Cardiac muscle cell (in vitro differentiated cells and primary cell): ENCODE data around the gene HBE1. TPM values are rescaled to one million over a fixed set of nuclear protein-coding genes. Genes with fewer than 3 reads are reported as not detected.
"Not testable (repeated sequence)": the region's sequence is repeated elsewhere in the genome, so short reads cannot be mapped to it uniquely, and the experiment has no call there.

ENCODE experiments used
- DNase-seq, 2 donors: peaks; one replicate each; pipeline versions ENCODE4 v3.0.0 to v3.0.0-alpha.2; 2010 to 2017; ENCODE audit warnings: low read depth in 1 of 2, low spot score in 1 of 2
- H3K27ac ChIP-seq: fragments of 200-600 bp; sonication (generic); 2 replicates; pipeline ENCODE4 v1.5.1; 2016
- H3K27me3 ChIP-seq: fragments of 200-600 bp; sonication (generic); 2 replicates; pipeline ENCODE4 v1.6.0; 2016; ENCODE audit warnings: control low read depth
- H3K36me3 ChIP-seq: fragments of 200-600 bp; sonication (generic); 2 replicates; pipeline ENCODE4 v1.5.1; 2016; ENCODE audit warnings: control low read depth
- H3K4me1 ChIP-seq: fragments of 200-600 bp; sonication (generic); 2 replicates; pipeline ENCODE4 v1.8.1; 2017; ENCODE audit warnings: low read depth, mild to moderate bottlenecking, mixed run types
- H3K4me3 ChIP-seq: fragments of 200-600 bp; sonication (generic); 2 replicates; pipeline ENCODE4 v1.5.1; 2016; ENCODE audit warnings: mild to moderate bottlenecking
- H3K9me3 ChIP-seq: fragments of 200-600 bp; sonication (generic); 2 replicates; pipeline ENCODE4 v1.5.1; 2017; ENCODE audit warnings: low read depth, mild to moderate bottlenecking, control low read depth
- polyA plus RNA-seq: library from polyadenylated mRNA; unstranded; fragments of >200 nt; fragmentation: Nextera tagmentation; extraction: Ambion mirVana; gene quantifications from 2 replicates; pipeline ENCODE4 v1.2.1, GENCODE V29; 2016
- total RNA-seq: library from RNA; depleted of rRNA; stranded (reverse); fragments of >200 nt; gene quantifications from 2 replicates; pipeline ENCODE4 v1.2.3, GENCODE V29; 2016
- TF ChIP-seq, protein P1 (sequence below): IDR thresholded peaks from 2 replicates; pipeline ENCODE4 v1.5.1; 2012; ENCODE audit warnings: low read depth, mild to moderate bottlenecking, low read length

HBE1 gene
- 0.32 and 0.51 TPM in 2 replicates for total RNA-seq
- 0.23 TPM in 1 of 2 replicates, not detected in the other for polyA plus RNA-seq

DNA sequence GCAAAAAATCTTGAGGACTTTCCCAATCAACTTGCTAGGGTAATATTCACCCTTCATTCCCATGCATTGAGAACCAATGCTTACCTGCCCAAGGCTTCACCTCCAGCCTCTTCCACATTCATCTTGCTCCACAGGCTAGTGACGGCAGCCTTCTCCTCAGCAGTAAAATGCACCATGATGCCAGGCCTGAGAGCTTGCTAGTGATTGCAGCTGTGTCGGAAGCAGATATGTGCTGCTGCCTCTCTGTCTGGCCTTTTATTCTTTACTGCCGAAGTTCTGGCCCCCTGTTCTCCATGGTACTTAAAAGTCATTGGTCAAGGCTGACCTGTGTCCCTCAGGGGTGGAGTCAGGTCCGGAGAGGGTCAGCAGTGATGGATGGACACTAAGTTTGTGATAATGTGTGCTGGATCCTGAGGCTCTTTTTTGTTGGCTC, at the start of gene HBE1:
Gene HBE1, minus strand, starts transcription at position 231 of the 433 bp plus-strand sequence. Its CDS starts 55 bp downstream, at position 176.
- no peaks in the 10 kb centered on the region for H3K27me3 ChIP-seq
- DNase-seq, result no peak
- no peak within 1 kb of the TSS for H3K4me3 ChIP-seq
- no peaks in the 10 kb centered on the region for H3K36me3 ChIP-seq
- no peak within 1 kb of the TSS for H3K27ac ChIP-seq
- no peaks in the 10 kb centered on the region for H3K4me1 ChIP-seq
- H3K9me3 ChIP-seq, result no peaks in the 10 kb centered on the region
- TF ChIP-seq, protein P1, sequence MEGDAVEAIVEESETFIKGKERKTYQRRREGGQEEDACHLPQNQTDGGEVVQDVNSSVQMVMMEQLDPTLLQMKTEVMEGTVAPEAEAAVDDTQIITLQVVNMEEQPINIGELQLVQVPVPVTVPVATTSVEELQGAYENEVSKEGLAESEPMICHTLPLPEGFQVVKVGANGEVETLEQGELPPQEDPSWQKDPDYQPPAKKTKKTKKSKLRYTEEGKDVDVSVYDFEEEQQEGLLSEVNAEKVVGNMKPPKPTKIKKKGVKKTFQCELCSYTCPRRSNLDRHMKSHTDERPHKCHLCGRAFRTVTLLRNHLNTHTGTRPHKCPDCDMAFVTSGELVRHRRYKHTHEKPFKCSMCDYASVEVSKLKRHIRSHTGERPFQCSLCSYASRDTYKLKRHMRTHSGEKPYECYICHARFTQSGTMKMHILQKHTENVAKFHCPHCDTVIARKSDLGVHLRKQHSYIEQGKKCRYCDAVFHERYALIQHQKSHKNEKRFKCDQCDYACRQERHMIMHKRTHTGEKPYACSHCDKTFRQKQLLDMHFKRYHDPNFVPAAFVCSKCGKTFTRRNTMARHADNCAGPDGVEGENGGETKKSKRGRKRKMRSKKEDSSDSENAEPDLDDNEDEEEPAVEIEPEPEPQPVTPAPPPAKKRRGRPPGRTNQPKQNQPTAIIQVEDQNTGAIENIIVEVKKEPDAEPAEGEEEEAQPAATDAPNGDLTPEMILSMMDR, result no peak

DNA sequence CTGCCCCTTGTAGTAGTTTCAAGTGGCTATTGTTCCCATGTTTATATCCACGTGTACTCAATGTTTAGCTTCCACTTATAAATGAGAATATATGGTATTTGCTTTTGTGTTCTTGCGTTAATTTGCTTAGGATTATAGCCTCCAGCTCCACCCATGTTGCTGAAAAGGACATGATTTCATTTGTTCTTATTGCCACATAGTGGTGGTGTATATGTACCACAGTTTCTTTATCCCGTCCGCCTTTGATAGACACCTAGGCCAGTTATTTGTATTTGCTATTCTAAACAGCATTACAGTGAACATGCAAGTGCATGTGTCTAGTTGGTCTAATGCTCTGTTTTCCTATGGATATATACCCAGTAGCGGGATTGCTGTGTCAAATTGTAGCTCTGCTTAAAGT, 47.5 kb upstream of the HBE1 start:
- no peak for DNase-seq
- H3K27ac ChIP-seq, result no peak overlapping the region
- no peaks in the 10 kb centered on the region for H3K4me1 ChIP-seq
- TF ChIP-seq, protein P1, result no peak
- H3K9me3 ChIP-seq, result no peaks in the 10 kb centered on the region
- no peaks in the 10 kb centered on the region for H3K27me3 ChIP-seq
- no peaks in the 10 kb centered on the region for H3K36me3 ChIP-seq
- H3K4me3 ChIP-seq, result no peak overlapping the region

DNA sequence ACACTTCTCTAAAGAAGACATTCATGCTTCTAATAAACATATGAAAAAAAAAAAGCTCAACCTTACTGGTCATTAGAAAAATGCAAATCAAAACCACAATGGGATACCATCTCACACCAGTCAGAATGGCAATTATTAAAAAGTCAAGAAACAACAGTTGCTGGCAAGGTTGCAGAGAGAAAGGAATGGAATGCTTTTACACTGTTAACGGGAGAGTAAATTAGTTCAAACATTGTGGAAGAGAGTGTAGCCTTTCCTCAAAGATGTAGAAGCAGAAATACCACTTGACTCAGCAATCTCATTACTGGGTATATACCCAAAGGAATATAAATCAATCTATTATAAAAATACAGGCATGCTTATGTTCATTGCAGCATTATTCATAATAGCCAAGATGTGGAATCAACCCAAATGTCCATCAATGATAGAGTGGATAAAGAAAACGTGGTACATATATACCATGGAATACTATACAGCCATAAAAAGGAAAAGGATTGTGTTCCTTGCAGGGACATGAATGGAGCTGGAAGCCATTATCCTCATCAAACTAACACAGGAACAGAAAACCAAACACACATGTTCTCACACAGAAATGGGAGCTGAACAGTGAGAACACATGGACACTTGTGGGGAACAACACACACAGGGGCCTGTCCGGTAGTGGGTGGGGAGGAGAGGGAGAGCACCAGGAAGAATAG, 43.7 kb upstream of the HBE1 start:
- not testable (repeated sequence) for DNase-seq, H3K4me1 ChIP-seq, H3K9me3 ChIP-seq

DNA sequence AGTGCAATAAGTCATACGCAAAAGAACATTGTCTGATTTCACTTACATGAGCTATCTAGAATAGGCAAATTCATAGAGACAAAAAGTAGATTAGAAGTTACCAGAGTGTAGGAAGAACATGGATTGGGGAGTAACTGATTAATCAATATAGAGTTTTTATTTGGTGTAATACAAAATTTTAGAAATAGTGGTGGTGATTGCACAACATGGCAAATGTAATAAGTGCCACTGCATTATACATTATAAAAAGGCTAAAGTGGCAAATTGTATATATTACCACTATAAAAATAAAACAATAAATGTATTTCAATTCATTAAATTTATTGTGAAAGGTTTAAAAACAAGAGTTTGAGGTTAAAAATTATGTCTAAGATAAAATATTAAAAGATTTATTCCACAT, 40.7 kb upstream of the HBE1 start:
- TF ChIP-seq, protein P1, result no peak
- Histone ChIP-seq H3K9me3 (no peaks in the 10 kb centered on the region), H3K4me1 (no peaks in the 10 kb centered on the region), H3K27me3 (no peaks in the 10 kb centered on the region), H3K4me3 (no peak overlapping the region), H3K27ac (no peak overlapping the region), H3K36me3 (no peaks in the 10 kb centered on the region)
- no peak for DNase-seq

More for the DNA sequence above, 43.7 kb upstream of the HBE1 start:
- not testable (repeated sequence) for H3K4me3 ChIP-seq, H3K27me3 ChIP-seq, H3K27ac ChIP-seq, H3K36me3 ChIP-seq

DNA sequence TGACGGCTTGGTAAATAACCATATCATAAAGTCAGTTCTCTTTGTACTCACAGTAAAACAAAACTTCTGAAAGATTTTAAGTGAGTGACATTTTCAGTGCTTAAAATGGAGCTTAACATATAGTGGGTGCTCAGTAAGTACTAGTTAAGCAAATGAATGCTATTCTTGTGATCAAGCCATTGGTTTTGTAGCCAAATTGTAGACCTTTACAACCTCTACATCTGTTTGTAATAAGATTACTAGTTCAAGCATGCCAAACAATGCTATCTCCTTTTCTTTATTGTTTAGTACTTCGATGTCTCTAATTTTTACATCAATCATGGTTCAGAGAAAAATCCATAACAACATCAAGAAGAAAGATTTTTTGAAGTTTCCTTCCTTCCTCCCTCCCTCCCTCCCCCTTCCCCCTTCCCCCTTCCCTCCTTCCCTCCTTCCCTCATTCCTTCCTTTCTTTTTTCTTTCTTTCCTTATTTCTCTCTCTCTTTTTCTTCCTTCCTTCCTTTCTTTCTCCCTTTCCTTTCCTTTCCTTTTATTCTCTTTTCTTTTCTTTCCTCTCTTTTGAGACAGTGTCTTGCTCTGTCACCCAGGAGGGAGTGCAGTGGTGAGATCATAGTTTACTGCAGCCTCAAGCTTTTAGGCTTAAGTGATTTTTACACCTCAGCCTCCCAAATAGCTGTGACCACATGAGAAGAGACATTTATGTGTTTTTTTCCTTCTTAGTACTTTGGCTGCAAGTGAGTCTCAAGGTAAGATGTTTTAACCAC, 37.7 kb upstream of the HBE1 start:
- no peaks in the 10 kb centered on the region for H3K4me1 ChIP-seq
- TF ChIP-seq, protein P1, result no peak
- H3K9me3 ChIP-seq, result no peaks in the 10 kb centered on the region
- H3K27me3 ChIP-seq, result no peaks in the 10 kb centered on the region
- DNase-seq, result no peak
- H3K4me3 ChIP-seq, result no peak overlapping the region
- H3K27ac ChIP-seq, result no peak overlapping the region
- H3K36me3 ChIP-seq, result no peaks in the 10 kb centered on the region

DNA sequence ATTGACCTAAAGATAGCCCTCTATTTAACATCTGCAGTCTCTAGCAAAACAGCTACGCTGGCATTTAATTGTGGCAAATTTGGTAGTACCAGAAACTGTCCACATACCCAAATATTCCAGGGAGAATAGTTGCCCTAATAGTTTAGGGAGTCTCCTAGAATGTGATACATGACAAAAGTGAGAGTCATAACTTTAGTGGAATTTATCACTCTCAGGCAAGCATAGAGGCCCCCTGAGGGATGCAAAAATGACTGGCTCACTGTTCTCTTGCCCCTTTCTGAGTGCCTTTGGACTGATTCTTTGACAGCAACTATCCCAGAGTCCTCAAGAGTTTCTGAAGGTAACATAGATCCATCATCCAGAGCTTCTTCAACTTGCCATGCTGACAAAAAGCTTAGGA, 34.3 kb upstream of the HBE1 start:
- Histone ChIP-seq H3K4me3 (no peak overlapping the region), H3K9me3 (no peaks in the 10 kb centered on the region), H3K4me1 (no peaks in the 10 kb centered on the region), H3K36me3 (no peaks in the 10 kb centered on the region), H3K27ac (no peak overlapping the region), H3K27me3 (no peaks in the 10 kb centered on the region)
- TF ChIP-seq, protein P1, result no peak
- no peak for DNase-seq
